ENCODE measurements around the gene TFB2M. TPM values are rescaled to one million over a fixed set of nuclear protein-coding genes. Genes with fewer than 3 reads are reported as not detected.

TFB2M gene
- total RNA-seq, 1 experiment from 2014 or later, result 27.7 TPM

DNA sequence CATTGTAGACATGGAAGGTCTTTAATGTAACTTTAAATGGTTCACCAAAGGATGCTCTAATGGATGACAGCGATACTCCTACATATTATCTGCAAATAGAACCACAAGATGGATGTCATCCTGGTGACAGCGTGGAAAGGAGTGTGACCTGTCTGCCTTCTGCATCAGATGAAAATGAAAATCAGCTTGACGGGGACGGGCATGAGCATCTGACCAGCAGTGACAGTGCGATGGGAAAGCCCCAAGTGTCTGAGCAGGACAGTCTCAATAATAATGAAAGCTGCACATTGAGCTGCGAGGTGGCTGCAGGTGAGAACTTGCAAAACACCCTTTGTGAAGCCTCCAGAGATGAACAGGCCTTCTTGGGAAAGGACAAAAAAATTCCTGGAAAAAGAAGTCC is 25.4 kb upstream of the TFB2M start:
- WGBS (ENCODE audit: extremely low coverage, insufficient read length, low lambda C conversion rate), result no CpG with 5 or more reads among the region's 6 CpGs
- Histone ChIP-seq H3T11ph (ENCODE audit: low read length) (no peak overlapping the region), H3K9ac (ENCODE audit: extremely low read depth, insufficient read length, low read length) (no peak overlapping the region), H3K56ac (ENCODE audit: insufficient read length, low read depth, low read length) (no peak overlapping the region), H3K79me1 (ENCODE audit: insufficient read depth, low read depth, low read length, poor library complexity, severe bottlenecking) (no peaks in the 10 kb centered on the region), H3K14ac (ENCODE audit: insufficient read depth, low read length) (no peak overlapping the region), H3K27ac (ENCODE audit: insufficient read length, low read depth, low read length) (no peak overlapping the region), H3K4ac (ENCODE audit: low read depth, low read length) (no peak overlapping the region), H4K20me1 (ENCODE audit: control insufficient read depth, insufficient read depth, insufficient read length) (no peaks in the 10 kb centered on the region), H4K91ac (ENCODE audit: insufficient read length, low read depth, low read length) (no peak overlapping the region), H3K9me3 (ENCODE audit: control insufficient read depth, low read depth, low read length) (no peaks in the 10 kb centered on the region), H3K4me1 (ENCODE audit: insufficient read depth, low read length) (no peaks in the 10 kb centered on the region), H2BK15ac (ENCODE audit: low read depth, low read length) (no peak overlapping the region), H3K18ac (ENCODE audit: insufficient read length, low read depth, low read length) (no peak overlapping the region), H4K8ac (replicated peaks; ENCODE audit: insufficient read length, low read depth, low read length) (no peak overlapping the region), H2BK20ac (ENCODE audit: low read depth, low read length, poor library complexity, severe bottlenecking) (no peak overlapping the region), H2AK5ac (ENCODE audit: insufficient read length, low read length) (no peak overlapping the region), H3K4me2 (ENCODE audit: insufficient read depth, insufficient read length, low read length) (no peak overlapping the region), H4K5ac (ENCODE audit: insufficient read length, low read depth, low read length) (no peak overlapping the region), H3K23me2 (ENCODE audit: insufficient read length, low read depth, low read length, poor library complexity, severe bottlenecking) (no peaks in the 10 kb centered on the region), H3K79me2 (ENCODE audit: insufficient read depth, low read length) (no peaks in the 10 kb centered on the region), H2BK120ac (ENCODE audit: low read depth, low read length, poor library complexity, severe bottlenecking) (no peak overlapping the region), H3K23ac (ENCODE audit: insufficient read length, low read depth, low read length) (no peak overlapping the region), H2BK5ac (ENCODE audit: insufficient read length, low read length) (no peak overlapping the region), H3K27me3 (ENCODE audit: insufficient read depth, low read length) (no peaks in the 10 kb centered on the region), H2BK12ac (ENCODE audit: insufficient read length, low read depth, low read length) (no peak overlapping the region), H2AFZ (ENCODE audit: low read length) (no peak overlapping the region)
- H3K27me3 Mint-ChIP-seq (ENCODE audit: low read depth), result no peaks in the 10 kb centered on the region
- peaks cover 16 to 24% (median 22%) of the 10 kb centered on the region in 3 experiments for H3K36me3 Mint-ChIP-seq (ENCODE audit: insufficient read depth in 1 of 3, low read depth in 3 of 3)
- peaks cover 7 to 9% of the 10 kb centered on the region in 2 experiments for H3K9me3 Mint-ChIP-seq
- H3K4me1 Mint-ChIP-seq, result no peaks in the 10 kb centered on the region
- H3K4me3 Mint-ChIP-seq, result no peak overlapping the region
- TF ChIP-seq, protein P1, sequence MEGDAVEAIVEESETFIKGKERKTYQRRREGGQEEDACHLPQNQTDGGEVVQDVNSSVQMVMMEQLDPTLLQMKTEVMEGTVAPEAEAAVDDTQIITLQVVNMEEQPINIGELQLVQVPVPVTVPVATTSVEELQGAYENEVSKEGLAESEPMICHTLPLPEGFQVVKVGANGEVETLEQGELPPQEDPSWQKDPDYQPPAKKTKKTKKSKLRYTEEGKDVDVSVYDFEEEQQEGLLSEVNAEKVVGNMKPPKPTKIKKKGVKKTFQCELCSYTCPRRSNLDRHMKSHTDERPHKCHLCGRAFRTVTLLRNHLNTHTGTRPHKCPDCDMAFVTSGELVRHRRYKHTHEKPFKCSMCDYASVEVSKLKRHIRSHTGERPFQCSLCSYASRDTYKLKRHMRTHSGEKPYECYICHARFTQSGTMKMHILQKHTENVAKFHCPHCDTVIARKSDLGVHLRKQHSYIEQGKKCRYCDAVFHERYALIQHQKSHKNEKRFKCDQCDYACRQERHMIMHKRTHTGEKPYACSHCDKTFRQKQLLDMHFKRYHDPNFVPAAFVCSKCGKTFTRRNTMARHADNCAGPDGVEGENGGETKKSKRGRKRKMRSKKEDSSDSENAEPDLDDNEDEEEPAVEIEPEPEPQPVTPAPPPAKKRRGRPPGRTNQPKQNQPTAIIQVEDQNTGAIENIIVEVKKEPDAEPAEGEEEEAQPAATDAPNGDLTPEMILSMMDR (conservative IDR thresholded peaks at IDR 0.05), result no peak
- no peak for DNase-seq
- H3K27ac Mint-ChIP-seq, result no peak overlapping the region

All from H9 (cell line).